ENCODE data around the gene ASTN2.
"Not testable (repeated sequence)": the region's sequence is repeated elsewhere in the genome, so short reads cannot be mapped to it uniquely, and the experiment has no call there.

Gene ASTN2

DNA sequence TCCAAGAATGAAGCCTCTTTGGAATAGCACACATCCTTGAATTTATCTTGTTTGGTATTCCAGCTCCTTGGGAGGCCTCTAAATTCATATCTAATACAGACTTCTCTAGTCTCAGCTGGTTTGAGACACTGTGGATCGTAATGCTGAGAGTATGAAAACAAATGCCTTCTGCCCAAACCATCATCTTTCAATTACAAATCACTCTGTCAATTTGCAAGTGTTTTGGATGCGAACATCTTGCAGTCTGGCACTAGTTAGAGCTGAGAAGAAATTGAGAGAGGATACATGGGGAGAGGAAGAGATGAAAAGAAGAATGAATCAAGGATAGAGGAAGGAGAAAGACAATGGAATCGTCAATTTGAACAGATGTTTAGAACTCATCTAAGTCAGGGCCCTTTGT lies 342.6 kb downstream of the ASTN2 start:
- peak; percentile 8 for DNase-seq

DNA sequence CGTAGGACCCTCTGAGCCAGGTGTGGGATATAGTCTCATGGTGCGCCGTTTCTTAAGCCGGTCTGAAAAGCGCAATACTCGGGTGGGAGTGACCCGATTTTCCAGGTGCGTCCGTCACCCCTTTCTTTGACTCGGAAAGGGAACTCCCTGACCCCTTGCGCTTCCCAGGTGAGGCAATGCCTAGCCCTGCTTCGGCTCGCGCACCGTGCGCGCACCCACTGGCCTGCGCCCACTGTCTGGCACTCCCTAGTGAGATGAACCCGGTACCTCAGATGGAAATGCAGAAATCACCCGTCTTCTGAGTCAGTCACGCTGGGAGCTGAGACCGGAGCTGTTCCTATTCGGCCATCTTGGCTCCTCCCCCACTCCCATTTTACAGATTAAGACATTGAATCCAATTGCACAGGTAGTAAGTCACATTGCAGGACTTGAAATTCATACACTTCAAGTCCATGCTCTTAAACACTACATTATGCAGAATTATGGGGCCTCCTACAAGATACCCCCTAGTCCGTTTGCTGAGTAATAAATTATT lies 343.1 kb downstream of the ASTN2 start:
- DNase-seq = not testable (repeated sequence)

GRCh38 chr9:117063721-117064471 lies 351.0 kb downstream of the ASTN2 start:
- no peak for DNase-seq

- no peak for DNase-seq
These were observed 353.9 kb downstream of the ASTN2 start for GRCh38 chr9:117060963-117061362.

DNA sequence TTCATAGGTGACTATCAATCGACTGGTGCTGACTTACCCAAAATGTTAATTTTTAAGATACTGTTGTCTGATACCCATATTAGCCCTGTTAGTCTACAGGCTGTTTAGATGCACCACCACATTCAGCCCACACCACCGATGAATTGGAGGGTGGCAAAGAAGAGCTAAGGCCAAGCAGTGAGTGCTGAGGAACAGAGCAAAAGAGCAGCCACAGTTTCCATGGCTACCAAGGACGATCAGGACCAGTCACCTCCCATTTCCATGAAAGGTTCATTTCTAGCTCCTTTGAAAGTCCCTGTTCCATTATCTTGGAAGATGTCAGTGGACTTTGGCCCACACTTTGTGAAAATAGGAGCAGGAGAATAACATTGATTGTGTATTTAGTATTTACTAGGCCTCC lies 364.9 kb downstream of the ASTN2 start:
- DNase-seq = no peak

- DNase-seq = no peak
These were observed 368.1 kb downstream of the ASTN2 start for GRCh38 chr9:117046666-117047327.

GRCh38 chr9:117044241-117044640 lies 370.6 kb downstream of the ASTN2 start:
- DNase-seq = no peak

- no peak for DNase-seq
These were observed 371.7 kb downstream of the ASTN2 start for GRCh38 chr9:117043159-117043558.

DNA sequence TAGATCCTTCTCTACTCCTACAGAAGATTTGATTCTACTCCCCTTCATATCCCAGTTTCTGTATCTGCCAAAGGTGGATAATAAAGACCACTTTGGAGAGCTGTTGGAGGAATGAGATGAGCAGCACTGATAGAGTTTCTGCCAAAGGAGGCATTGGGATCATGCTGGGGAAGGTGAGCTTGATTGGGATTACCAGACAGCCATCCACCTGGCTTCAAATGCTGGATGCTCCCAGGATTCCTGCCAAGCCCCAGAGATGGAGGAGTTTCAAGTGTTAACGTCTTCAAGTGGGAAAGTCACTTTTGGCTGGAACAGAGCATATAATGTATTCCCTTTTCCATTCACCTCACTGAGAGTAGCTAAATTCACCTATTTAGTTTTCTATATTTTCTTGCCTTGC lies 379.3 kb downstream of the ASTN2 start:
- DNase-seq = no peak

GRCh38 chr9:117034866-117035265 lies 380.0 kb downstream of the ASTN2 start:
- DNase-seq = peak; percentile 18

DNA sequence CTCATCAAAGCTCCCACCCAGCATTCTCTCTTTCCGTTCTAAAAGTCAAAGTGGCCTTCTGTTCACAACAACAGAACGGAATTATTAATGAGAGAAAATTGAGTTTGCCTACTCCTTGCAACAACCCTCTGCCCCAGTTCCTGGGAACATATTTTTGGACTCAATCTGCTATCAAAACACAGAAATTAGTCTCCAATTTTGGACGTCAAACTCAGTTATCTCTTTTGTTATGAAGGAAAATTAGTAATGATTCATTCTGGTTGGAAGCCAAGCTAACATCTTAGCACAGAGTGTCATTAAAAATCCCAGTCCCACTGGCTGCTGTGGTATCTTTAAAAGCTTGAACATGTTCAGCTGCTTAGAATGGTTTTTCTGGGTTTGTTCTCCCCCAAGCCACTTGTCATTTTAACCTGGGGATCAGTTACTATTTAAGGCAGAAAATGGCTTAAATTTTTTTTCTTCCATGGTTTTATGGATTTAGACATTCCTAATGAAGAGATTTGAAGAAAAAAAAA lies 384.5 kb downstream of the ASTN2 start:
- no peak for DNase-seq

DNA sequence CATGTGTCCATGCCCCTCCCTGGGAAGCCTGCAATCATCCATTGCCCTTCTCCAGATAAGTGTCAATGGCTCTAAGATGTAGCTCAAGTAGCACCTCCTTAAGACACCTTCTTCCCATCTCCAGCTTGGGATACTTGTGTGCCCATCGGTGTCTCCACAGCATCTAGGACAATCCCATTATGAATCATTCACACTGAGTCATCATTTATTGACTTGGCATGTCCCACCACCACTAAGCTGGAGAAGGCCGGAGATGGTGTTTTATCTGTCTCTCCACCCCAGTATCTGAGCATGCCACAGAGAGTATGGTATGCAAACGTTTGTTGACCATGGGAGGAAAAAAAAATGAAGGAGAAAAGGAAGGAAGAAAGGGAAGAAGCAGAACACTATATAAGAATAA lies 385.5 kb downstream of the ASTN2 start:
- DNase-seq = no peak

GRCh38 chr9:117028103-117028858 lies 386.6 kb downstream of the ASTN2 start:
- peak; percentile 3 for DNase-seq

DNA sequence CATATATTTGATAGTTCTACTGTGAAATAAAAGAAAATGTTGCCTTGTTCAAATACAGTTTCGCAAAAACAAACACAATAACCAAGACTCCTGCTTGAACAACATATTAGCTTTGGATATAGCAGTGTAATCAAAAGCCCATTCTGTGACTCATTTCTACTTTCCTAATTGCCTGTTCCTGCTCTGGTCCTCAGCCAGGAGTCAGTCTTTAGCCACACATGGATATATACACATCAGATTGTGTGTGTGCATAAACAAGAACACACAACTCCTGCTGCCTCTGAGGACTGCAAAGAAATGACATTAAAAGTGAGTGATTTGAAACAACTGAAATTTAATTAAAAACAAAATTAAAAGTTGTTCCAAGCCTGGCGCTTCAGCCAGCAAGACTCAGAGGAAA lies 393.0 kb downstream of the ASTN2 start:
- no peak for DNase-seq

DNA sequence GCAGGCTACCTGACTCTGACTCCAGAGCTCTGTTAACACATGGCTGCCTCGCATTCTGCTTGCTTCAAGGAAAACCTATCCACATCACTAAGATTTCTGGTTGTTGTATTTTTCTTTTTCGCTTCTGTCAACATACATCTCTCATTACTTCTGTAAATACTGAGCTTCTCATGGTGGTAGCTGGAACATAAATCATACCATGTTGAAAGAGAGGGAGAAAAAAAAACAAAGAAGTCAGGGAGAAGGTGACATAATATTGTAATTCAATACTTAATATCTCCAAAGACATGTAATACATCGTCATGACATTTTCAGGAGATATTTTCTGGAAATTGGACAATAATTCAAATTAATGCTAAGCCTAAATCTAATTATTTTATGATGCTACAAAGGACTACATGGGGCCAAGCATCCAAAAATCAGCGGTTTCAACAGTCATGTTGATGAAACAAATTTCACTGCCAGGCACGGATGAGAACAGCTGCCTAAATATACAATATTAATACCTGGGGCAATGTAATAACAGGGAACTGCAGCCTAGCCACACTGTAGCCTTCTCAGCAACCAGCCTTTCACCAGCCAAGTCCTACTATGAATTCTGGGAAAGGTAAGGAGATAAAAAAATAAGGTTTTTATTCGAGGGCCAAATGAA lies 395.8 kb downstream of the ASTN2 start:
- DNase-seq = no peak

GRCh38 chr9:117017414-117017985 lies 397.4 kb downstream of the ASTN2 start:
- no peak for DNase-seq

DNA sequence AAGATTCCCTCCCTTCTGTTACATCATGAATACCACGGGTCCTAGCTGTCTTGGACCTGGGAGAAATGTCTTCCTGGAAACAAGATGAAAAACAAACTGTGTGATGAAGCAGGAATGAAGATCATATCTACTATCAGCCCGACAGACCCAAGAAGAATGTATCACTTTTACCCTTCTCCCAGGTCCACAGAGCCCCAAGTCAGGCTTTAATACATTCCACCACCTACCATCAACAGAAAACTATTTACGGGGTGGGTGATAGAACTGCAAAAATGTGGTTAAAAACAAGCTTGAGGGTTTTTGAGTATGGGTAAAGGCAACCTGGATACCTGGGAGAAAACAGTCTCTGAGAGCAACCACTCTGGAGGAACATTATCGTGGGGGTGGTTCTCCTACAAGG lies 400.8 kb downstream of the ASTN2 start:
- DNase-seq = no peak

GRCh38 chr9:117013440-117013995 lies 401.3 kb downstream of the ASTN2 start:
- no peak for DNase-seq

- no peak for DNase-seq
These were observed 404.8 kb downstream of the ASTN2 start for GRCh38 chr9:117010061-117010460.

DNA sequence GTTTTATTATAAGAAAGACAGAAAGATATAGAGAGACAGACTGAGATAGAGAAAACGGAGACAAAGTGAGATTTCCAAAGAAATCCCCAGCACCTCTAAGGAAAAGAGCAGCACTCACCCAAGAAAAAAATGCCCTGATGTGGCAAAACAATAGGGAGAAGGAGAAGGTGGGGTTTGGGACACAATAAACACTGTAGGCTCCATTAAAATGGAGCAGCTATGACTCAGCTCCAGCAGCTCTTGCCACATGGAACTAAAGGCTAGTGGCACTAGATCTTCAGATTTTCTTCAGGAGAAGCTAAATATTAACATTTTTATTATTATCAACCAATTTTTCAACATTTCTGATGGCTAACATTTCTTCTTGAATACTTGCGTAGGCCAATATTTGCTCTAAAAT lies 406.0 kb downstream of the ASTN2 start:
- no peak for DNase-seq

DNA sequence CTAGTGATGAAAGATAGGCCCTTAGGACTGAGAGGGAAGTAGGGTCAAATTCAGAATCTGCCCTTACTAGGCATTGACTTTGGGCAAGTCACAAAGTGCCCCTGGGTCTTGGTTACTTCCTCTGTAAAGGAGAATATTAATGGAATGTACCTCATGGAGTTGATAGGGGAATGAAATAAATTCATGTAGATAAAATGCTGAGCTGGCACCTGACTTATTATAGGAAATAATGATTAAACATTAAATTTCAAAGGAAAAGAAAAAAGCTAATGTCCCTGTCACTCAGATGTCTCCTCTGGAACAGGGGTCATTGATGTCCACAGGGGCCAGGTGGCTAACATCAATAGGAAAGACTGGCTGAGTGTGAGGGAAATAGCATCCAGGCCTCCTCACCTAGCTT lies 406.4 kb downstream of the ASTN2 start:
- DNase-seq = no peak

GRCh38 chr9:117002686-117003085 lies 412.2 kb downstream of the ASTN2 start:
- DNase-seq = no peak
